Measurements from ENCODE around the gene FOXE1. TPM values are rescaled to one million over a fixed set of nuclear protein-coding genes. Genes with fewer than 3 reads are reported as not detected.

FOXE1 gene
- total RNA-seq, 1 donor from 2014 or later = not detected

DNA sequence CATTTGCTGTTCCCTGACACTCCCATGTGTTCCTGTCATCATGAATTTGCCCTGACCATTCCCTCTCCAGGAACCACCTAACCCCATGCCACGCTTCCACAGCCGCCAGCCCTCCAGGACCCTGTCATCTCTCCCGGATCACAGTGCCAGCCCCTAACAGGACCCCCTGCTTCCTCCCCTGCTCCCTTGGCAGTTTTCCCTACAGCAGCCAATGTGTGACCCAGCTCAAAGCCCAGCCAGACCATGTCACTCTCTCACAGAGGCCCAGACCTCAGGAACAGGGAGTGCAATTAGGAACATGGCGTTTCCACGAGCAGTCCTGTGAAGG is 8.1 kb downstream of the FOXE1 start:
- H3K4me3 Mint-ChIP-seq (ENCODE audit: unreplicated experiment) = no peak overlapping the region
- H3K36me3 Mint-ChIP-seq (ENCODE audit: unreplicated experiment) = no peaks in the 10 kb centered on the region
- no peak for TF ChIP-seq CTCF (IDR thresholded peaks at IDR 0.05)
- DNase-seq (ENCODE audit: extremely low spot score, unreplicated experiment) = peak; percentile 77
- peaks cover 6% of the 10 kb centered on the region for H3K4me1 Mint-ChIP-seq (ENCODE audit: unreplicated experiment)
- no peak overlapping the region for H3K27ac Mint-ChIP-seq (ENCODE audit: unreplicated experiment)
- H3K9me3 Mint-ChIP-seq (ENCODE audit: unreplicated experiment) = peaks cover 15% of the 10 kb centered on the region
- peaks cover 83% of the 10 kb centered on the region for H3K27me3 Mint-ChIP-seq (ENCODE audit: unreplicated experiment)

DNA sequence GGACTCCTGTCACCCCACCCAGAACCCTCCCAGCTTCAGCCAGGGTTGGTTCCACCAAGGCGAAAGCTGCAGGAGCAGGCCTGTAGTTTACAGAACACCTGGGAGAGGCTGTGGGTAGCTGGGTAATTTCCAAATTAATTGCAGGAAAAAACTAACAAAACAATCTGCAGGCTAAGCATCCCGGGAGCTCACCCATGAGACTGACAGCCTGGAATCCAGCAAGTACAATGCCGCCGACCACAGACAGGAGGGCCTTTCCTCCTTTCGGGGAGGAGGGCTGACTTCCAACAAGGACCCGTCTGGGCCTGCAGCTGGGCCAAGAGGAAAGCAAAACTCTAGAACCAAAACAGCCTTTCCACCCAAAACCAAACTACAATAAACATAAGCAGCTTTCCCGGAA is 10.3 kb downstream of the FOXE1 start:
- no peaks in the 10 kb centered on the region for H3K4me1 Mint-ChIP-seq (ENCODE audit: unreplicated experiment)
- peaks cover 25% of the 10 kb centered on the region for H3K9me3 Mint-ChIP-seq (ENCODE audit: unreplicated experiment)
- no peak overlapping the region for H3K27ac Mint-ChIP-seq (ENCODE audit: unreplicated experiment)
- no peak for DNase-seq (ENCODE audit: extremely low spot score, unreplicated experiment)
- peaks cover 5% of the 10 kb centered on the region for H3K36me3 Mint-ChIP-seq (ENCODE audit: unreplicated experiment)
- TF ChIP-seq CTCF (IDR thresholded peaks at IDR 0.05) = no peak
- H3K27me3 Mint-ChIP-seq (ENCODE audit: unreplicated experiment) = peaks cover 69% of the 10 kb centered on the region
- no peak overlapping the region for H3K4me3 Mint-ChIP-seq (ENCODE audit: unreplicated experiment)

- no peak overlapping the region for H3K4me3 Mint-ChIP-seq (ENCODE audit: unreplicated experiment)
- no peak overlapping the region for H3K27ac Mint-ChIP-seq (ENCODE audit: unreplicated experiment)
- DNase-seq (ENCODE audit: extremely low spot score, unreplicated experiment) = no peak
- peaks cover 67% of the 10 kb centered on the region for H3K27me3 Mint-ChIP-seq (ENCODE audit: unreplicated experiment)
- no peak for TF ChIP-seq CTCF (IDR thresholded peaks at IDR 0.05)
- peaks cover 5% of the 10 kb centered on the region for H3K36me3 Mint-ChIP-seq (ENCODE audit: unreplicated experiment)
- H3K4me1 Mint-ChIP-seq (ENCODE audit: unreplicated experiment) = no peaks in the 10 kb centered on the region
- H3K9me3 Mint-ChIP-seq (ENCODE audit: unreplicated experiment) = peaks cover 25% of the 10 kb centered on the region
Observed at GRCh38 chr9:97864396-97864795, 11.4 kb downstream of the FOXE1 start.

- peaks cover 5% of the 10 kb centered on the region for H3K36me3 Mint-ChIP-seq (ENCODE audit: unreplicated experiment)
- H3K27ac Mint-ChIP-seq (ENCODE audit: unreplicated experiment) = no peak overlapping the region
- H3K9me3 Mint-ChIP-seq (ENCODE audit: unreplicated experiment) = peaks cover 25% of the 10 kb centered on the region
- H3K4me3 Mint-ChIP-seq (ENCODE audit: unreplicated experiment) = no peak overlapping the region
- no peak for TF ChIP-seq CTCF (IDR thresholded peaks at IDR 0.05)
- no peak for DNase-seq (ENCODE audit: extremely low spot score, unreplicated experiment)
- no peaks in the 10 kb centered on the region for H3K4me1 Mint-ChIP-seq (ENCODE audit: unreplicated experiment)
- H3K27me3 Mint-ChIP-seq (ENCODE audit: unreplicated experiment) = peaks cover 62% of the 10 kb centered on the region
Observed at GRCh38 chr9:97866300-97866699, 13.3 kb downstream of the FOXE1 start.

- Mint-ChIP-seq H3K36me3 (ENCODE audit: unreplicated experiment) (peaks cover 5% of the 10 kb centered on the region), H3K4me3 (ENCODE audit: unreplicated experiment) (no peak overlapping the region), H3K27me3 (ENCODE audit: unreplicated experiment) (peaks cover 62% of the 10 kb centered on the region), H3K9me3 (ENCODE audit: unreplicated experiment) (peaks cover 25% of the 10 kb centered on the region), H3K4me1 (ENCODE audit: unreplicated experiment) (no peaks in the 10 kb centered on the region), H3K27ac (ENCODE audit: unreplicated experiment) (no peak overlapping the region)
- no peak for DNase-seq (ENCODE audit: extremely low spot score, unreplicated experiment)
- TF ChIP-seq CTCF (IDR thresholded peaks at IDR 0.05) = no peak
Observed at GRCh38 chr9:97866848-97867247, 13.8 kb downstream of the FOXE1 start.

All from osteocyte (in vitro differentiated cells).